MM.1S (cell line): ENCODE measurements around the gene ZHX3.

Source experiments
- EZH2 ChIP-seq: fragments of 300-600 bp; sonication (generic); optimal IDR thresholded peaks from 2 replicates; pipeline ENCODE3; 2017; ENCODE audit warnings: low read depth, mild to moderate bottlenecking, antibody characterized with exemption, low read length, mixed read lengths
- EZH2phosphoT487 ChIP-seq: fragments of 300-600 bp; sonication (generic); IDR thresholded peaks from 2 replicates; pipeline ENCODE4 v1.6.1; 2018; ENCODE audit warnings: antibody characterized with exemption, low read length
- TF ChIP-seq, protein P1 (sequence below): fragments of 300-600 bp; sonication (generic); IDR thresholded peaks from 2 replicates; pipeline ENCODE4 v1.5.1; 2016; ENCODE audit warnings: antibody characterized with exemption, low read length, mixed read lengths

DNA sequence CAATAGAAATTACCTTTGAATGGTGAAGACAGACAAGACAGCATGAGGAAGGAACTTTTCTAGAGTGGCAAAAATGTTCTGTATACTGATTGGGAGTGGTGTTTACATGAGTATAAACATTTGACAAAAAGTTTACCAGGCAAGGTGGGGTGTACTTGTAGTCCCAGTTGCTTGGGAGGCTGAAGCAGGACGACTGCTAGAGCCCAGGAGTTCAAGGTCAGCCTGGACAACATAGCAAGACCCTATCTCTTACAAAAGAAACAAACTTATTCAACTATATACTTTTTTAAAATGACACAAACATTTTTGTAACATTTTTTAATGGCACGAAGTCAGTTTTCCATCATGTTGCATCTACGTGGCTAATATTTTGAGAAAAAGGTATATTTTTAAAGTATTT is 40.5 kb downstream of the ZHX3 start:
- TF ChIP-seq, protein P1, sequence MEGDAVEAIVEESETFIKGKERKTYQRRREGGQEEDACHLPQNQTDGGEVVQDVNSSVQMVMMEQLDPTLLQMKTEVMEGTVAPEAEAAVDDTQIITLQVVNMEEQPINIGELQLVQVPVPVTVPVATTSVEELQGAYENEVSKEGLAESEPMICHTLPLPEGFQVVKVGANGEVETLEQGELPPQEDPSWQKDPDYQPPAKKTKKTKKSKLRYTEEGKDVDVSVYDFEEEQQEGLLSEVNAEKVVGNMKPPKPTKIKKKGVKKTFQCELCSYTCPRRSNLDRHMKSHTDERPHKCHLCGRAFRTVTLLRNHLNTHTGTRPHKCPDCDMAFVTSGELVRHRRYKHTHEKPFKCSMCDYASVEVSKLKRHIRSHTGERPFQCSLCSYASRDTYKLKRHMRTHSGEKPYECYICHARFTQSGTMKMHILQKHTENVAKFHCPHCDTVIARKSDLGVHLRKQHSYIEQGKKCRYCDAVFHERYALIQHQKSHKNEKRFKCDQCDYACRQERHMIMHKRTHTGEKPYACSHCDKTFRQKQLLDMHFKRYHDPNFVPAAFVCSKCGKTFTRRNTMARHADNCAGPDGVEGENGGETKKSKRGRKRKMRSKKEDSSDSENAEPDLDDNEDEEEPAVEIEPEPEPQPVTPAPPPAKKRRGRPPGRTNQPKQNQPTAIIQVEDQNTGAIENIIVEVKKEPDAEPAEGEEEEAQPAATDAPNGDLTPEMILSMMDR, result no peak
- no peak for TF ChIP-seq EZH2
- no peak for TF ChIP-seq EZH2phosphoT487
